HG02642 (cell line): Measurements from ENCODE around the gene SLC52A1.
"Not testable (repeated sequence)": the region's sequence is repeated elsewhere in the genome, so short reads cannot be mapped to it uniquely, and the experiment has no call there.

ENCODE experiments used
- ATAC-seq: cut with Tn5 transposase; IDR thresholded peaks from one replicate; pipeline ENCODE4 v1.9.1; 2021; ENCODE audit warnings: mild to moderate bottlenecking; ENCODE audit not compliant: unreplicated experiment, poor library complexity

Gene SLC52A1

DNA sequence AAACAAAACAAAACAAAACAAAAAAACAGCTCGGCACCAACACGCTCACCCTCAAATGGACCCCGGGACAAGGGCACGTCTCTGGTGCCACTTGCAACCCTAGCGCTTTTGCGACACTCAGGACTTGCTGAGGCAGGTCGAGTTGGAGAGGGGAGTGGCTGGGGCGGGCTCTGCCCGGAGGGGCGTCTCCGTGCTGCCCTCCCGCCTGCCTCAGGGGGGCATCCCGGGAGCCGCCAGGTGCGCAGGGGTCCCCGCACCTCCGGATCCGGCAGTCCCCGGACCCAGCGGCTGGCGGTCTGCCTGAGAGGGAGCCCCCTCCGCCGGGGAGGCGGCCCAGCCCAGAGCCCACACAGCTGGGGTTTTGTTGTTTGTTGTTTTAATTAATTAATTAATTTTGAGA, at the start of gene SLC52A1:
TSS of gene SLC52A1 (minus strand) at position 112 of the 400 bp plus-strand sequence. CDS start 820 bp downstream, outside the sequence.
- ATAC-seq = no peak

DNA sequence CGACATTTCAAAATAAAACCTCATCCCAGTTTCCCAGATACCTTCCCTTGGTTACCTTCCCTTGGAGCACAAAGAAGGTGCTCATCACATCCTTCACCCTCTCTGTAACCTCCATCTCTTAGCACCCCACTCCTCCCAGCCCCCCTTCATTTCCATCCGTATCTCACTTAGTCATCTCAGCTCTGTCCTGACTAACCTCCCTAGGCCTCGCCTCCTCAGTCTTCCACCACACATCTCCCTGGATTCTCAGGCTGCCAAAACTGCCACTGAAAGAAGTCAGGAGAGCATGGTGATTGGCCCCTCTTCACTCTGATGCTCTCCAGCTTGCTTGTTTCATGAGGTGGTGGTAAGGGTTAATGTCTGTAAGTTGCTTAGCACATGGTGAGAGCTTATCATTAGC, 45.4 kb upstream of the SLC52A1 start:
- no peak for ATAC-seq

DNA sequence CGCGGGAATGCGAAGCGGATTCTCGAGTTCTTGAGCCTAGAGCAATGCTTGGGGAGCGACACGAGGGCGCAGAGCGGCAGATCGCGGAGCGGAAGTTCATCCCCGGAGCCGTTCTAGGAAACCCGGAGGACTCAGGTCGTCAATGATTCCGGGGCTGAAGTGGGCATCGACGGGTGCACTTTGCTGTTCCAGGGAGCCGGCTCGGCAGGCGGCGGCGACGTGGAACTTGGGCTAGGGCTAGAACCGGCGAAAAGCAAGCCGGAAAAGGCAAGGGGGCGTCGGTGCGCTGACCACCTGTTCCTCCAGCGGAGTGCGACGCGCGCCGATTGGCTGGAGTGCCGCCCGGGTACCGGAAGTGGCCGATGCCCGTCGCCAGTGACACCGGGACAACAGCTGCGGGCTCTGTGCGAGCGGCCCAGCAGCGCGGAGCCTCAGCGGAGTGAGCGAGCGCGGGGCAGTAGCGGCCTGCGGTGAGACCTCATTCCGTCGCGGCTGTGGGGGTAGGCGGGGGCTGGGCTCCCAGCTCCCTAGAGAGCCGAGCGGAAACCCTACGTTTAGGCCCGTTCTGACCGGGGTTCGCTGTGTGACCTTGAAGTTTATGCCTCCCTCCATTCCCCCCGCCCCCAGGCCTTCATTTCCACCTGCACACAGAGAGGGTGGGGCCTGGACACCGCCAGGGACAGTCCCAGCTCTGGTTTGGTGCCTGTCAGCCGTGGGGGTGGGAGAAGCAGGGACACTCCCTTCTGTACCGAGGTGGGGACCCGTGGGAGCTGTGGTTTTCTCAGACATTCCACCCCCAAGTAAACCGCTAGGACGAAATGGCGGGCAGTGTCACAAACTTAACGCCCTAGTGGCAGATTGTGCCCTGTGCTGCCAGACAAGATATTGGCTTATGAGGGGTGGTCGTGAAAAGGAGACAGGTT, 43.1 kb upstream of the SLC52A1 start, which contains the start of gene ZFP3:
TSS of gene ZFP3 (plus strand) at position 362 of the 923 bp plus-strand sequence. CDS start 13,038 bp downstream, outside the sequence.
- ATAC-seq = peak; percentile 78

DNA sequence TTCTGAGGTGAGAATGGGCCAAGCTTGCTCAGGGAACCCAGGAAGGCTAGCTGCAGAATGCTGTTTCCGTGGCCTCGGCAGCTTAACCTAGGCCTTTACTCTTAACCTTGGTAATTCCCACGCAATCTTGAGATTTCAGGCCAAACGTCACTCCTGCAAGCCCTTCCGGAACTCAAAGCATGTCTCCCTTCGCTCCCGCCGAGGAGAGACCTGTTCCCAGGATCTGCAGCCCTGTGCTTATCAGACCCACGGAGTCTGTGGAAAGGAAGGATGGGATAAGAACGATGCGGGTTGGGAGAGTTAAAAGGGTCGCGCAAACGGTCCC, 42.5 kb upstream of the SLC52A1 start:
- no peak for ATAC-seq

DNA sequence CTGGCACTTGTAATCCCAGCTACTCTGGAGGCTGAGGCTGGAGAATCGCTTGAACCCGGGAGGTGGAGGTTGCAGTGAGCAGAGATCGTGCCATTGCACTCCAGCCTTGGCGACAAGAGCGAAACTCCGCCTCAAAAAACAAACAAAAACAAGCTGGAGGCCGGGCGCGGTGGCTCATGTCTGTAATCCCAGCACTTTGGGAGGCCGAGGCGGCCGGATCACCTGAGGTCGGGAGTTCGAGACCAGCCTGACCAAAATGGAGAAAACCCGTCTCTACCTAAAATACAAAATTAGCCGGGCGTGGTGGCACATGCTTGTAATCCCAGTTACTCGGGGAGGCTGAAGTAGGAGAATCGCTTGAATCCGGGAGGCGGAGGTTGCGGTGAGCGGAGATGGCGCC, 42.0 kb upstream of the SLC52A1 start:
- ATAC-seq = not testable (repeated sequence)

DNA sequence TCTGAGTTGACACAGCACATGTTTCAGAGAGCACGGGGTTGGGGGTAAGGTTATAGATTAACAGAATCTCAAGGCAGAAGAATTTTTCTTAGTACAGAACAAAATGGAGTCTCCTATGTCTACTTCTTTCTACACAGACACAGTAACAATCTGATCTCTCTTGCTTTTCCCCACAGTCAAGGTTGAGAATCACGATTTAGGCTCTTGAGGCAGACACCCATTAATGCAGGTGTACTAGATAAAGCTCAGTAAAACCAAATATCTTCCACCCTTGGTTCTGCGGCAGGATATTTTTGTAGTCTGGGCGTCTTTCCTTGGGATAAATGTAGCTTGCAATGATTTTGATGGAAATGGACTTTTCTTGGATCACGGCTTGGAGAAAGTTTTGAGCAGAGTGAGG, 40.2 kb upstream of the SLC52A1 start:
- ATAC-seq = not testable (repeated sequence)

DNA sequence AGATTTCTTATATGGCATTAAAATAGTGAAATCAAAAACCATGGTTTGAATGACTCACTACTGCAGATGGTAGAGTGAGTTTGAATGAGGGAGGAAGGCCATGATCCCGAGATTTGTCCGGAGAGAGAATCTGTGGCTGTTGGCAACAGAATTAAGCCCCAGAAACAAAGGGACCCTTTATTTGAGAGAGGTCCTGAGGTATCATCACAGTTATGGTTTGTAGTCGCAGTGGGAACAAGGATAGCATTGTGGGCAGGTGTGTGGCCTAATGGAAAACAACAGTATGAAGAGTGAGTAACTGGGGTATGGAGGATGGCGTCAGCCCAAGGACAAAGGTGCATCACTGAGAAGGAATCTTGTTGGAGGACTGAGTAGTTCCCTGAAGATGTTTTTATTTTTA, 34.5 kb upstream of the SLC52A1 start:
- no peak for ATAC-seq

DNA sequence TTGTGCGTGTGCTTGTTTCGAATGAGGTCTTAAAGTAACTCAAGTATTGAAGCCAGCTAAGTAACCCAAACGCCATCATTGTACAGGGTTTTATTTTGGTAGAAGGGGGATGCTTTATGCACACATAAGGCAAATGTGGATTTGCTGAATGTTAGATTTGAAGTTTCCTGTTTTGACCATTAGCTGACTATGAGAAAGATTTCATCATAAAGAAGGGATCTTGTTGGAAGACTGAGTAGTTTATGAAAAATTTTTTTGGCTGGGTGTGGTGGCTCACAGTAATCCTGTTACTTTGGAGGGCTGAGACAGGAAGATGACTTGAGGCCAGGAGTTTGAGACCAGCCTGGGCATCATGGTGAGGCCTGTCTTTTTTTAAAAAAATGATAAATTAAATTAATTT, 33.0 kb upstream of the SLC52A1 start:
- no peak for ATAC-seq

DNA sequence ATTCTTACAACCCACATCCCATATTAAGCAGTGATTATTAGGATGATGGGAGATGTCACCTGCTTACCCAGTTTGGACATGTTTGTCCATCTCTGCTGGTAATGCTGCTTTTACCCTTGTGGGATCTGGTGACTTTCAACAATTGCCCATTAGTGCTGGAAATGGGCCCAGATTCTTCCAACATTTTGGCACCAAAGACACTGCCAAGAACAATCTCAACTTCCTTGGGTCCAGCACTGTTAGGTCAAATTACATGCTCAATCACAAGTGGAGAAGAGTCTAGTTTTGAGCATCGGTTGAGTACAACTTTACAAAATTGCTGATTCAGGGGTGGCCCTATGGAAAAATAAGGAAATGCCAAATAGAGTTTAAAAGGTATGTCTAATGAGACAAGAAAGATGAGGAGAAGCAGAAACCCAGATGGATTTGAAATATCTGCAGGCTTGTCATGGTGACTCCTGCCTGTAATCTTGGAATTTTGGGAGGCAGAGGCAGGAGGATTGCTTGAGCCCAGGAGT, 30.1 kb upstream of the SLC52A1 start:
- ATAC-seq = no peak

DNA sequence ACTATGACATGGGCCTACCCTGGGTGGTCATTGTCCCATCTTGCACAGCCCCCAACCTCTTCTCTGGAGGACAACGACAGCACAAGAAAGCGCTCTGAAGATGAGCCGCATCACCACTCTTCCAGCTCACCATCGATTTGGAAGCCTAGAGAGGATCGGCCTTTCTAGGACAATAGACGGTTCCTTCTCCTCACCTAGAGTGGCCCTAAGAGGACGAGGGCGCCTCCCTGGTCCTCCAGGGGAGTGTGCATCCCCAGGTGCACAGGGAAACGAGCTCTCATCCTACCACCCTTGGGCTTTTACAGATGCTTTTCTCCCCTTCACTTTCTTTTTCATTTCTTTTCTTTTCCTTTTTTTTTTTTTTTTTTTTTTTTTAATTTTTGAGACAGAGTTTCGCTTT, 20.3 kb upstream of the SLC52A1 start:
- no peak for ATAC-seq

DNA sequence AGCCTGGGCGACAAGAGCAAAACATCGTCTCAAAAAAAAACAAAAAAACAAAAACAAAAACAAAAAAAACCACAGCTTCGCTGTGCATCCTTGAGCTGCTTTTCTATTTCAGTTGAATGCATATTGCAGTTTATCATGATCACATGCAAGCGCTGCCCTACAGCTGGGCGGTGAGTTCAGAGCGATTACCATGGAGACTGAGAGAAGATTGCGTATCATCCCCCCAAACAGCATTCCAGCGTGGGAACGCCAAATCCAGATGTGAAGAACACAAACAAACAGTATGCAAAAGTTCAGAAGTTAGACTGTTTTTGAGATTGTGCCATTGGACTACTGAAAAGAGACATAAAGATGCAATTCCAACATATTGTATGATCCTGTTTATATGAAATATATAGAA, 15.1 kb upstream of the SLC52A1 start:
- no peak for ATAC-seq

DNA sequence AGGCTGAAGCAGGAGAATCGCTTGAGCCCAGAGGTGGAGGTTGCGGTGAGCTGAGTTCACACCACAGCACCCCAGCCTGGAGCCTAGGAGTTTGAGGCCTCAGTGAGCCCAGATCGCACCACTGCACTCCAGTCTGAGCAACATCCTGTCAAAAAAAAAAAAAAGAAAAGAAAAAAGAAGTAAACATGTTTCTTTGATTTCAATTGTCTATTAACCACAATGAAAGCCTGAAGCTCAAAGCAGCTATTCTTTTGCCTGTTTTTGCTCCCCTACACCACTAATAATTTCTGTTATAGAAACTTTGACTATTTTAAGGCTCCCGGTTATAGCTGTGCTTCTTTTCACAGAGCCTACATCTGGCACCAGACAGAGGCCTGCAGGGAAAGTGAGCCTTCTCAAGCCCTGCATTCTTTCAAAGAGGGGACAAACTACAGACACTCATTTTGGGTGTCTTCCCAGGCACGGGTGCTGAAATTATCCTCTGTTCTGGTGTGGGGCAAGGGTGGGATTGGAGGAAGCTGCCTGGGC, 14.2 kb upstream of the SLC52A1 start:
- ATAC-seq = no peak

DNA sequence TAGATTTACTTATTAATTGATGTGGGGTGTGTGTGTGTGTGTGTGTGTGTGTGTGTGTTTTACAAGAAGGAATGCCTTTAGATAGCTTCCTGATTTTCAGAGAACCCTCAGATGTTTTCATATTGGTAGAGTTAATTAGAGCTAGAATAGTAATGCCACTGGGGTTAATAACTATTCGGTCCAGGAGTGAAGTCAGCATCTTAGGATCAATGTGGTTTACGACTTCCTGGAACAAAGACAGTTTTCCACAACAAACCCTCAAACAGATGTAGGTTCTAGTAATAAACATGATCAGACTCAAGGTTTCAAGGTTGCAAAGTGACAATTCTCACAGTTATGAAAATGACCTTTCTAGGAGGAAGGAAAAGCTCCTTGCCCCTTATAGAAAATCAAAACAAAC, 12.2 kb upstream of the SLC52A1 start:
- no peak for ATAC-seq

DNA sequence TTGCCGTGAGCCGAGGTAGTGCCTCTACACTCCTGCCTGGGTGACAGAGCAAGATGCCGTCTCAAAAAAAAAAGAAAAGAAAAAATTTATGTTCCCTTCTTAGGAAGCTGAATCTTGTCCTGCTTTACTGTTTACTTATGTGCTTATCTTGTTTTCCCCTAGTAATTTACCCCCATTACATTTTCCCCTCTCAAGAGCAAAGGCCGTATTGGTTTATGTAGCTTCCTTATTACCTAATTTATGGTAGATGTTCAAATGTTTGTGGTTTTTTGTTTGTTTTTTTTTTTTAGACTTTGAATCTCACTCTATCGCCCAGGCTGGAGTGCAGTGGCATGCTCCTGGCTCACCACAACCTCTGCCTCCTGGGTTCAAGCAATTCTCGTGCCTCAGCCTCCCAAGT, 10.3 kb upstream of the SLC52A1 start:
- ATAC-seq = no peak

DNA sequence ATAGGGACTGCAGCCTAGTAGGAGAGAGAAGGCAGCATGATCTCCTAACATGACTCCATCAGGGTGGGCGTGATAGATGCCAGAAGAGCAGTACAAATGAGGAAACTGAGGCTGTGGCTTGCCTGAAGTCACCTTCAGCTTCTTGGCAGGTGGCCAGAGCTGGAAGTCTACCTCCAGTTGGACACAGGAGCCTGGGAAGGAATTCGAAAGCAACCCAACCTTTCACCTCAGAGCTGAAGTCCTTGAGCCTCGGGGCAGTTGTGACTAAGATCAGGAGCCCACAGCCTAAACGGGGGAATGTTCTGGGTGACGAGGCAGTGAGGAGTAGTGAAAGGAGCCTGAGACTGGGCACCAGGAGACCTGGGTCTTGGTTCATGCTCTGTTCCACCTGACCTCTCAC, 9.4 kb upstream of the SLC52A1 start:
- no peak for ATAC-seq

DNA sequence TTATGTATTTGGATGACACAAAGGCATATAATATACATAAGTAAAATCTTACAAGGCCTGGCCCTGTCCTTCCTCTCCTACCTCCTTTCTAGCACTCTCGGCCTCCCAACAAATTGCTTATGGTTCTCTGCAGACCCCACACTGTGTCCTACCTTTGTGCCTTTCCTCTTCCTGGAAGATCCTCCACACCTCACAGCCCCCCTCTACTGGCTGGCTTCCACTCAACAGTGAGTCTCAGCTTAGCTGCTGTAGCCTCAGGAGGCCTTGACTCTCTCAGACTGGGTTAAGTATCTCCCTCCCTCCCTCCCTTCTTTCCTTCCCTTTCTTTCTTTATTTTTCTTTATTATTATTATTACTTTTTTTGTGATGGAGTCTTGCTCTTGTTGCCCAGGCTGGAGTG, 8.3 kb upstream of the SLC52A1 start:
- ATAC-seq = no peak

DNA sequence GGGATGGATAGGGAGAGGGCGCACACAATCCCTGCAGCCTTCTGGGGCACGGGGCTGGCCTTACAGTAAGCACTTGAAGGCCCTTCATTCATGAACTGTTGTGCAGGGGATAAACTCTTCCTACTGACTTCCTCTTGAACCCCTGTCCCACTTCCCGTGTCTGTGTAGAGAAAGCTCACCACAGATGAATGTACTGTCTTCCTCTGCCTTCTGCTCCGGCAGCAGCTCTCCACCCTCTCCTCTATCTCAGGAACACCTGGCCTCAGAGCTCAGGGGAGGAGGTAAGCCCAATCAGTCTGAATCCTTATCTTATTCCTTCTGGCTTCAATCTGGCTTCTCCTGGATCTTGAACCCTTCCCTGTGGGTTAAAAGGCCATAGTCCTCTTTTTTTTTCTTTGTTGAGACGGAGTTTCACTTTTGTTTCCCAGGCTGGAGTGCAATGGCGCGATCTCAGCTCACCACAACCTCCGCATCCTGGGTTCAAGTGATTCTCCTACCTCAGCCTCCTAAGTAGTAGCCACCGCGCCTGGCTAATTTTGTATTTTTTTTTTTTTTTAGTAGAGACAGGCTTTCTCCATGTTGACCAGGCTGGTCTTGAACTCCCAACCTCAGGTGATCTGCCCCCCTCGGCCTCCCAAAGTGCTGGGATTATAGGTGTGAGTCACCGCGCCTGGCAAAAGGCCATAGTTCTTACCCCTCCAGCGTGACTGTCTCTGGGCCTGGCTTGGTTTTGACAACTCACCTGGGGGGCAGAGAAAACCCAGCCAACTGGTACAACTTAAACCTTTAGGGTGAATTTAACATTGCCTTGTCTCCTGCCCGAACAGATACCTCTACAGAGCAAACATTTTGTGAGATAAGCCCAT, 7.2 kb upstream of the SLC52A1 start:
- ATAC-seq = no peak

DNA sequence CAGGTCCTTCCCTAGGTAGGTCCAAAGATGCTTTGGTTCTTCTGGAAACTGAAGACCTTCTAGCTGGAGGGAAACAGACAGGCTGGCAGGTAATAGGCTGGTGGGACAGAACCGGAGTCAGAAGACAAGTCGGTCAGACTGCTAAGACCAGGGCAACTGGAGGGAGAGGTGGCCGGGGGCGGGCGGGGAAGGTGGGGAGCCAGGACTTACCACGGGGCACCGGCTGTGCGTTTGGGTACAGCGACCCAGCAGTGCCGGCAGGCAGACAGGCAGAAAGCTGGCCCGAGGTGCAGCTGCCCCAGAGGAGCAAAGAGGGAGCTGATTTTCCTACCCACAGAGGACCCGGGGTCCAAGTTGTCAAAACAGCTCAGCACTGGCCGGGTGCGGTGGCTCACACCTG, 575 bp downstream of the SLC52A1 start:
- ATAC-seq = no peak

DNA sequence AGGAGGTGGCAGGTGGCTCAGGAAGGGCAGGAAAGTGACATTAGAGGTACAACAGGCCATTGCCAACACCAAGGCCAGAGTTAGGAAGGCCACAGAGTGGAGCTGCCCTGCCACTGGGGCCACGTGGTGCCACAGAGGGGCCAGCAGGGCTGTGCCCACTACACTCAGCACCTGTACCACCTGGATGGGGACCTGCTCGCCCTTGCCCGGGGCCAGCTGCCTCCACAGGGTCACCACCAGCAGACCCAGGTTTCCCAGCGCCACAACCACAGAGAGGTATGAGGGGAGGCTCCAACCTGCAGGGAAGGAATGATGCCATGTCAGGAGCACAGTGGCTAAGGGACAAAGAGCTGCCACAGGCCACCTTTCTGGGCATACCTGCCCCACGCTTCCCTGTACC, 1.2 kb downstream of the SLC52A1 start:
- ATAC-seq = no peak

DNA sequence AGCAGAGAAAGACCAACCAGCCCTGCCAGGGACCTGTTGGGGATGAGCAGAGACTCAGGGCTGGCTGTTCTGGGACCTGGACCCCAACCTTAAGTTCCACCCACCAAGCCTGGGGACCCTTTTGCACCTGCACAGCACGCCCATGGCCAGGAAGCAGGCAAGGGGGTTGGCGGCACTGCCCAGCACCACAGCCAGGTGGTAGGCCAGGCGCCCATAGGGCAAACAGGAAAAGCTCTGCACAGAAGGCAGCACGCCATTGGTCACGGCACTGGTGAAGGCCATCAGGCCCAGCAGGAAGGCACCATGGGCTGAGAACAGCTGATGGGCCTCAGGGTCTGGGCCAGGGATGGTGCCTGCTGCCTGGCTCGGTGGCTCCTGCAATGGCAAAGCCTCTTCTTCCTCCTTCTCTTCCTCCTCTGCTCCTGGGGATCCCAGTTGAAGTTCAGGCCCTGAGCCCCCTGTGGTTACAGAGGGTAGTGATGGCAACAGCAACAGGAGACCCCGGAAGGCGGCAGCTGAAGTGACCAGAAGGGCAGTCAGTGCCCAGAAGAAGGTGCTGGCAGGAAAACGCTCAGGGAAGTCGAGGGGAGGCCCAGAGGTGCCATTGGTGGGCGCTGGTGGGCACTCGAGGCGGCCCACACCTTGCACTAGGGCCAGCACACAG, 1.7 kb downstream of the SLC52A1 start:
- ATAC-seq = no peak
